Gastroesophageal sphincter (tissue), 2 donors: ENCODE results near the gene GHRH.

Experiments used
- EP300 ChIP-seq: sonication (generic); formaldehyde crosslinking; IDR thresholded peaks from one replicate; pipeline ENCODE4 v1.6.1; 2017; ENCODE audit warnings: antibody characterized with exemption, mild to moderate bottlenecking
- POLR2AphosphoS5 ChIP-seq: sonication (generic); formaldehyde crosslinking; IDR thresholded peaks from one replicate; pipeline ENCODE4 v1.6.1; 2017; ENCODE audit warnings: antibody characterized with exemption

GRCh38 chr20:37245216-37246150 is 16.1 kb downstream of the GHRH start:
- no peak for TF ChIP-seq POLR2AphosphoS5
- no peak for TF ChIP-seq EP300
